Measurements from ENCODE around the gene AHRR.

Gene AHRR

GRCh38 chr5:423626-424261, 102.2 kb downstream of the AHRR start:
- in situ Hi-C loops (cut with MboI; ENCODE audit: low sequenced_read_pairs) = no loop called here

GRCh38 chr5:424301-425110, 103.0 kb downstream of the AHRR start:
- in situ Hi-C loops (cut with MboI; ENCODE audit: low sequenced_read_pairs) = no loop called here

- in situ Hi-C loops (cut with MboI; ENCODE audit: low sequenced_read_pairs) = no loop called here
These were observed 104.2 kb downstream of the AHRR start for GRCh38 chr5:425714-426113.

- in situ Hi-C loops (cut with MboI; ENCODE audit: low sequenced_read_pairs) = no loop called here
These were observed 105.0 kb downstream of the AHRR start for GRCh38 chr5:426392-426976.

- in situ Hi-C loops (cut with MboI; ENCODE audit: low sequenced_read_pairs) = no loop called here
These were observed 106.0 kb downstream of the AHRR start for GRCh38 chr5:427415-428087.

GRCh38 chr5:428219-428618, 106.7 kb downstream of the AHRR start:
- in situ Hi-C loops (cut with MboI; ENCODE audit: low sequenced_read_pairs) = no loop called here

- in situ Hi-C loops (cut with MboI; ENCODE audit: low sequenced_read_pairs) = no loop called here
These were observed 107.4 kb downstream of the AHRR start for GRCh38 chr5:428754-429452.

- in situ Hi-C loops (cut with MboI; ENCODE audit: low sequenced_read_pairs) = loop anchor here (10.0 kb wide), 2 partner anchors 85 to 115 kb away; no protein-coding TSS in a partner anchor
These were observed 108.1 kb downstream of the AHRR start for GRCh38 chr5:429453-430188.

- in situ Hi-C loops (cut with MboI; ENCODE audit: low sequenced_read_pairs) = loop anchor here (10.0 kb wide), 2 partner anchors 86 to 116 kb away; no protein-coding TSS in a partner anchor
These were observed 108.9 kb downstream of the AHRR start for GRCh38 chr5:430214-430925.

- in situ Hi-C loops (cut with MboI; ENCODE audit: low sequenced_read_pairs) = loop anchor here (10.0 kb wide), 2 partner anchors 86 to 116 kb away; no protein-coding TSS in a partner anchor
These were observed 109.6 kb downstream of the AHRR start for GRCh38 chr5:431001-431710.

GRCh38 chr5:431711-432050, 110.2 kb downstream of the AHRR start:
- in situ Hi-C loops (cut with MboI; ENCODE audit: low sequenced_read_pairs) = loop anchor here (10.0 kb wide), 2 partner anchors 87 to 117 kb away; no protein-coding TSS in a partner anchor

- in situ Hi-C loops (cut with MboI; ENCODE audit: low sequenced_read_pairs) = loop anchor here (10.0 kb wide), 2 partner anchors 88 to 118 kb away; no protein-coding TSS in a partner anchor
These were observed 110.8 kb downstream of the AHRR start for GRCh38 chr5:432201-432927.

GRCh38 chr5:432928-433791, 111.6 kb downstream of the AHRR start:
- in situ Hi-C loops (cut with MboI; ENCODE audit: low sequenced_read_pairs) = loop anchor here (10.0 kb wide), 2 partner anchors 88 to 118 kb away; no protein-coding TSS in a partner anchor

GRCh38 chr5:433836-434235, 112.3 kb downstream of the AHRR start:
- in situ Hi-C loops (cut with MboI; ENCODE audit: low sequenced_read_pairs) = loop anchor here (10.0 kb wide), 2 partner anchors 89 to 119 kb away; no protein-coding TSS in a partner anchor

- in situ Hi-C loops (cut with MboI; ENCODE audit: low sequenced_read_pairs) = loop anchor here (10.0 kb wide), 2 partner anchors 90 to 120 kb away; no protein-coding TSS in a partner anchor
These were observed 113.1 kb downstream of the AHRR start for GRCh38 chr5:434443-435146.

GRCh38 chr5:435156-435790, 113.8 kb downstream of the AHRR start:
- in situ Hi-C loops (cut with MboI; ENCODE audit: low sequenced_read_pairs) = loop anchor here (10.0 kb wide), 2 partner anchors 90 to 120 kb away; no protein-coding TSS in a partner anchor

All from HL-60/S4 treated with phorbol 12-myristate 13-acetate at 8.2 ng/mL for 4 days and 3 days (cell line).